IPS DF 6.9 (cell line): ENCODE results near the gene SCGB3A2.

Experiments used
- DNase-seq: peaks from one replicate; pipeline ENCODE4 v3.0.0-alpha.2; 2013; ENCODE audit warnings: low read depth, low spot score
- H3K27ac ChIP-seq: one replicate; pipeline ENCODE4 v1.5.1; 2013; ENCODE audit warnings: low read length, control low read depth
- H3K27me3 ChIP-seq: 2 replicates; pipeline ENCODE4 v1.6.1; 2013; ENCODE audit warnings: mild to moderate bottlenecking, low read length; ENCODE audit not compliant: control insufficient read depth, insufficient read depth
- H3K36me3 ChIP-seq: 2 replicates; pipeline ENCODE4 v1.6.1; 2013; ENCODE audit warnings: low read length; ENCODE audit not compliant: control insufficient read depth, insufficient read depth
- H3K4me1 ChIP-seq: 2 replicates; pipeline ENCODE4 v1.6.1; 2013; ENCODE audit warnings: low read length; ENCODE audit not compliant: control insufficient read depth, insufficient read depth
- H3K4me3 ChIP-seq: 2 replicates; pipeline ENCODE4 v1.5.1; 2013; ENCODE audit warnings: mild to moderate bottlenecking, low read length
- H3K9me3 ChIP-seq: 2 replicates; pipeline ENCODE4 v1.6.1; 2013; ENCODE audit warnings: low read length, inconsistent platforms; ENCODE audit not compliant: control insufficient read depth, insufficient read depth
- WGBS: extraction: QIAGEN DNeasy Blood & Tissue Kit; methylation state at CpG from one replicate; pipeline ENCODE4 v1.1.7; 2013; ENCODE audit warnings: mixed read lengths, missing lambda C conversion rate; ENCODE audit not compliant: insufficient read length, insufficient coverage; 5-methylcytosine and 5-hydroxymethylcytosine counted together

SCGB3A2 gene

DNA sequence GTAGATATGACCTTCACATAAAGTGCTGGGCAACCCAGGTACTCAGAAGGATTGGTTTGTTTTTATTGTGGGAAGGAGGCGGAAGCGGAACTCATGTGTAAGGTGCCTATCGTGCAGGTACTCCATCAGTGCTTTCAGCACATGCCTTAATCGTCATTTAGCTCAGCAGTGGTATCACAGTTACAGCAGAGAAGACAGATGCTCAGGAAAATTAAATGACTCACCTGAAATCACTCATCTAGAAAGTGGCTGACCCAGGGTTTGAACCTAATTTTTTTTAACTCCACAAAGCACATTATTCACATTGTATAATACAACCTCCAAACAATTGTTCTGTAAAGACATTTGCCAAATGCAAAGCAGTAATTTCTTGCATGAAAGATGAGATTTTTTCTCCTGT lies 25.6 kb downstream of the SCGB3A2 start:
- Histone ChIP-seq H3K27ac (no peak overlapping the region), H3K36me3 (no peaks in the 10 kb centered on the region), H3K9me3 (no peaks in the 10 kb centered on the region), H3K4me1 (no peaks in the 10 kb centered on the region), H3K4me3 (no peak overlapping the region), H3K27me3 (no peaks in the 10 kb centered on the region)
- no peak for DNase-seq
- WGBS = no CpG with 5 or more reads among the region's 4 CpGs

DNA sequence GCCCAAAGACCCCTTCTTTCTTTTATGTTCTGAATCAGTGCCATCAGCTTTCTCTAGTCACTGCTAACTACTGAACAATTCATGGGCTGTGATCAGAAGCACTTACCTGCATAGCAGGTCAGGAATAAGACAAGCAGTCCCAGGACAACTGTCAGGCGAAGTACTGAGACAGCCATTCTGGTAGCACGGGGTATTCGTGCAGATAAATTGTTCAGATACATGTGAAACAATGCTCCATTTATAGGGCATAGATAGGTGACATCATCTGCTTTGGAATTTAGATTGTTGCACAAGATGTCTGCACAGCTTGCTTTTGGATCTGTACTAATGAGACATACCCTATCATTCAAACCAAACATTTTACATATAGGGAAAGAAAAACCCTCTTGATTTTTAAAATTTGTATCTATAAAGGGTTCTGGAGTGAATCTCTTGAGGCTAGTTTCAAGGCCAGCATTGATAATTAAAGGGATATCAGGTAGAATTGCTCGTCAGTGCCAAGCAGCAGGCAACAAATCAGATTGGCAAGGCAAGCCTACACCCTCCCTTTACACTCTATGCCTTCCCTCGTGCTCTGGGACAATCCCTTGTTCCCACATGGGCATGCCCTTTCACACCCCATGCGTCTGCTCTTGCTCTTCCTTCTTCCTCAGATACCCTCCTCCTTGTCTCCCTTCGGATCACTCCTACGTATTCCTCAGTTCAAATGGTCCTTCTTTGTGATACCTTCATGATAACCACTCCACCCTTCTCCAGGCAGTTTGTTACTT lies 28.0 kb downstream of the SCGB3A2 start, which contains the start of gene C5orf46:
TSS of gene C5orf46 (minus strand) at position 213 of the 770 bp plus-strand sequence. CDS start at position 176, 37 bp downstream.
- Histone ChIP-seq H3K4me3 (no peak within 1 kb of the TSS), H3K27ac (no peak within 1 kb of the TSS), H3K9me3 (no peaks in the 10 kb centered on the region), H3K4me1 (no peaks in the 10 kb centered on the region), H3K36me3 (no peaks in the 10 kb centered on the region), H3K27me3 (no peaks in the 10 kb centered on the region)
- no CpG with 5 or more reads among the region's 8 CpGs for WGBS
- no peak for DNase-seq

DNA sequence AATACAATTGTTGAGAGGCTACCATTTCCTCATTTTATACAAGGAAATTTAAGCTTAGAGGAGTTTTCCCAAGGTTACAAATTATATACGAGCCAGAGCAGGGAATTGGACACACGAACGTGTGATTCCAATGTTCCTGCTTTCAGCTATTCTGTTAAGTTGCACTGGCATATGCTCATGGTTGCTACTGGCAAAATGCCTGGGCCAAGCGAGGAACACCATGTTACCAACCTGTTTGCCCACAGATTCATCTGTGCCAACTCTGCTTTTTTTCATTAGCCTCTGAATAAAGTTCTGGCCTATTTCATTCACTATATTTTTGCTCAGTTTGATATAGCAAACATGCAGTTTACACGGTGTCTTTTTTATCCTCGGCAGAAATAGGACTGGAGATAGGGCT lies 32.9 kb downstream of the SCGB3A2 start:
- no peaks in the 10 kb centered on the region for H3K4me1 ChIP-seq
- H3K4me3 ChIP-seq = no peak overlapping the region
- no peak overlapping the region for H3K27ac ChIP-seq
- no peaks in the 10 kb centered on the region for H3K36me3 ChIP-seq
- DNase-seq = no peak
- no CpG with 5 or more reads among the region's 6 CpGs for WGBS
- H3K9me3 ChIP-seq = no peaks in the 10 kb centered on the region
- H3K27me3 ChIP-seq = no peaks in the 10 kb centered on the region

DNA sequence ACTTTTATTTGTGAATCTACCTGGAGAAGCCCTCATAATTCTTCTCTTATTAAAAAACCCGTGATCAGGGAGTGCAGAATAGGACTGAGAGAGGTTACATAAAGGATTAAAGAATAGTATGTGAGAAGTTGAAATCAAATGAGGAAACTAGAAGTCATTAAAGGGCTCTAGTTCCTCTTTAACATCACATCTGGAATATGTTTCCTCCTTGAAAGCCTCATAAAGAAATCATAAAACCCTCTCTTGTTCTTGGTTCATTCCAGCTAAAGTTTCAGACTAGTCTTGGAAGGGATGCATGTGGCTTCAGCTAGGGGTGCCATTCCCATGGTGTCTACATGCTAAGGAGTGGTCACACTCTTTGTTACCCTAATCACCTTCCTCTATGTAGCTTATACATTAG lies 33.5 kb downstream of the SCGB3A2 start:
- Histone ChIP-seq H3K27me3 (no peaks in the 10 kb centered on the region), H3K9me3 (no peaks in the 10 kb centered on the region), H3K4me1 (no peaks in the 10 kb centered on the region), H3K4me3 (no peak overlapping the region), H3K36me3 (no peaks in the 10 kb centered on the region), H3K27ac (no peak overlapping the region)
- DNase-seq = no peak
- no CpG with 5 or more reads among the region's 1 CpG for WGBS

DNA sequence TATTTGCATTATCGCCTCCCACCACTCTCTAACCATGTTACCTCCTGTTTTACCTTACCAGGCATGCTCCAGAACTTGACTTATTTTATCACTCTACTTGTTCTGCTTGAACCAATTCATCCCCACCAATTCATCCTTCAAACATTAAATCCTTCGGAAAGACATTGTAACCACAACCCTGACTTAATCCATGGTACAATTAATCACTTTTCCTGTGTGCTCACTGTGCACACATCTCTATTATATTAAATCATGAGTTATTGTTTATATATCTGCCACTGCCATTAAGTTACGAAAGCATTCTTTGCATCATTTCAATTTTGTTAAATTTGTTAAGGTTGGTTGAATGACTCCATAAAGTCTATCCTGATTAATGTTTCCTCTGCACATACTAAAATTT lies 35.3 kb downstream of the SCGB3A2 start:
- no peak for DNase-seq
- Histone ChIP-seq H3K27me3 (no peaks in the 10 kb centered on the region), H3K27ac (no peak overlapping the region), H3K9me3 (no peaks in the 10 kb centered on the region), H3K36me3 (no peaks in the 10 kb centered on the region), H3K4me3 (no peak overlapping the region), H3K4me1 (no peaks in the 10 kb centered on the region)
- WGBS = 100% methylated on average over 1 of the region's 3 CpGs

DNA sequence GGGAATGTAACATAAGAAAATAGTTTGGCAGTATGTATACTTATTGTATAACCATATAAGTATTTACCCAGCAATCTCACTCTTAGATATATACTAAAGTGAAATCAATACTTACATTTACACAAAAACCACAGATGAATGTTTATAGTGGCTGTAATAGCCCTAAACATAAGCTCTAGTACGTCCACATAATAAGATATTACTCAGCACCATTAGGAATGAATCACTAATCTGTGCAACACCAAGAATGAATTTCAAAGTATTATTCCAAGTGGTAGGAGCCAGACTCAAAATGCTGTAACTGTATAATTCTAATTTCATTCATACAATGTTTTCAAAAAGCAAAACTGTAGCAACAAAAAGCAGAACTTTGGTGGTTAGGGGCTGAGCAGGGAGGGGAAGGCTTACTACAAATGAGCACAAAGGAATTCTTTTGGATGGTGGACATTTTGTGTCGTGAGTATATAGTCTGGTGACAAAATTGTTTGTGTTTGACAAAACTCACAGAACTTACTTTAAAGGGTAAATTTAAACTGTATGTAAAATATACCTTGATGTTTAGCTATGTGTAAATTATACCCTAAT lies 39.7 kb downstream of the SCGB3A2 start:
- Histone ChIP-seq H3K4me1 (no peaks in the 10 kb centered on the region), H3K27me3 (no peaks in the 10 kb centered on the region), H3K27ac (no peak overlapping the region), H3K4me3 (no peak overlapping the region), H3K9me3 (no peaks in the 10 kb centered on the region), H3K36me3 (no peaks in the 10 kb centered on the region)
- DNase-seq = no peak
- no CpG with 5 or more reads among the region's 2 CpGs for whole genome bisulfite sequencing

DNA sequence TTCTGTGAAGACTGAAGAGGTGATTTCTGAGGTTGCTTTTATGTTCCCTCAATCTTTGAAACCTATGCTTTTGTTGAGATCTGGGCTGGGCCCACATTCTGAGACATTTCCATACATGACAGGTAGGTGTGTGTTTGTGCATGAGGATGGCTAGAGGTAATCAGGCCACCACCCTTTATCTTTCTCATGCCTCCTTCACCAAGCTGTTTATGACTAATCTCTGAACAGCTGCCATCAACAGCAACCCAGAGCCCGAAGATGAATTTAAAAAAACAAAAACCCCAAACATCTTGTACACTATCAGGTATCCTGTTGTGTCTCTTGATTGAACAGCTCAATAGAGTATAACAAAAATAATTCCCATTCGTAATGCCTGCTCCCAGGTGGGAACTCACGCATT lies 40.4 kb downstream of the SCGB3A2 start:
- Histone ChIP-seq H3K27me3 (no peaks in the 10 kb centered on the region), H3K27ac (no peak overlapping the region), H3K4me3 (no peak overlapping the region), H3K36me3 (no peaks in the 10 kb centered on the region), H3K9me3 (no peaks in the 10 kb centered on the region), H3K4me1 (no peaks in the 10 kb centered on the region)
- no peak for DNase-seq
- no CpG with 5 or more reads among the region's 3 CpGs for WGBS

DNA sequence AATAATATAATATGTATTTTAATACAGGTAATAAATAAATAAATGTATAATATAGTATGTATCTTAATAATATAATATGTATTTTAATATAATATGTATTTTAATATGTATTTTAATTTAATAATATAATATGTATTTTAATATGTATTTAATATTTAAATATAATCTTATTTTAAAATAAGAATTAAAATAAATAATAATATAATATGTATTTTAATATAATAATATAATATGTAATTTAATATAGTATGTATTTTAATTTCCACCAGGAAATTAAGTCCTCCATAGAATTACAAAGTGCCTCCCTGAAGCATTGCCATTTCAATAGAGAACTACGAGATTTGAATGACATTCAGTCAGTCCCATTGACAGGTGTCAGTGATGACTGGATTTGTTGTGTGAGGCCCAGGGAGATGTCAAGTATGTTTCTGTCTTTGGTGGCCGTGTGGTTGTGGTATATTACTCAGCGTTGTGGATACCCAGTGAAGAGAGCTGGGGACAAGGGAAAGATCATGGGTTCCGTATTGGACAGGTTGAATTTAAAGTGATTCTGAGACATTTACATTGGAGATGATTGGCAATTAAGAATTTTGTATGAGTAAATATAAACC lies 42.0 kb downstream of the SCGB3A2 start:
- H3K4me1 ChIP-seq = peaks cover 2% of the 10 kb centered on the region; the same call in 1 of the 2 replicates
- no peaks in the 10 kb centered on the region for H3K9me3 ChIP-seq
- DNase-seq = no peak
- H3K27me3 ChIP-seq = no peaks in the 10 kb centered on the region
- no peak overlapping the region for H3K27ac ChIP-seq
- no peak overlapping the region for H3K4me3 ChIP-seq
- H3K36me3 ChIP-seq = no peaks in the 10 kb centered on the region
- no CpG with 5 or more reads among the region's 4 CpGs for WGBS

DNA sequence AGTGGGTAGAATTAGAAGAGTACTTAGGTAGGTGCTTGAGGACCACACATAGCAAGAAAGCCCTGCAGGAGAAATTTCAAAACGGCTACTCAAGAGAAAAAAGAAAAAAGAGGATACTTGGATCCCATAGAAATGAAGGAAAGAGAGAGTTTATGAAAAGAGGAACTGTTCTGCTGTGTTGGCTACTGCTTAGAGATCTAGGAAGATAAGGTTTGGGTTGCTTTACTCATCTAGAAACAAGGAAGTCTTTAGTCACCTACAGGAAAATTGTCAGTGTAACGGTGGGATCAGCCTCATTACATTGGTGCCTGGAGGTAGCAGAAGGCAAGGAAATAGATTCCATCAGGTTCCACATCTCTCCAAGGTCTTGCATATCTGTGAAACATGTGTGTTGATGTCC lies 42.6 kb downstream of the SCGB3A2 start:
- Histone ChIP-seq H3K9me3 (no peaks in the 10 kb centered on the region), H3K4me3 (no peak overlapping the region), H3K4me1 (peaks cover 2% of the 10 kb centered on the region; the same call in 1 of the 2 replicates), H3K27ac (no peak overlapping the region), H3K36me3 (no peaks in the 10 kb centered on the region), H3K27me3 (no peaks in the 10 kb centered on the region)
- DNase-seq = no peak
- WGBS = no CpG with 5 or more reads among the region's 2 CpGs

DNA sequence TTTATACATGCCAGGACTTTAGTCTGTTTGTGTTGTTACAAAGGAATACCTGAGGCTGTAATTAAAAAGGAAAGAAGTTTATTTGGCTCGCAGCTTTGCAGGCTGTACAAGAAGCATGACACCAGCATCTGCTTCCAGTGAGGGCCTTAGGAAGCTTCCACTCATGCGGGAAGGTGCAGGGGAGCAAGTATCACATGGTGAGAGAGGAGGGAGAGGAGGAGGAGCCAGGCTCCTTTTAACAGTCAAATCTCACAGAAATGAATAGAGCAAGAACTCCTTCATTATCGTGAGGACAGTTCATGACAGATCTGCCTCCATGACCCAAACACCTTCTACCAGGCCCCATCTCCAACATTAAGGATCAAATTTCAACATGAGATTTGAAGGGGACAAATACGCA lies 46.5 kb downstream of the SCGB3A2 start:
- Histone ChIP-seq H3K9me3 (no peaks in the 10 kb centered on the region), H3K27ac (no peak overlapping the region), H3K4me3 (no peak overlapping the region), H3K36me3 (no peaks in the 10 kb centered on the region), H3K27me3 (no peaks in the 10 kb centered on the region), H3K4me1 (peaks cover 2% of the 10 kb centered on the region; the same call in 1 of the 2 replicates)
- no CpG with 5 or more reads among the region's 4 CpGs for WGBS
- no peak for DNase-seq
